ENCODE results near the gene SRGAP2B. TPM values are rescaled to one million over a fixed set of nuclear protein-coding genes. Genes with fewer than 3 reads are reported as not detected.

The SRGAP2B gene
- total RNA-seq: 64.3 and 66.3 TPM in 2 replicates

DNA sequence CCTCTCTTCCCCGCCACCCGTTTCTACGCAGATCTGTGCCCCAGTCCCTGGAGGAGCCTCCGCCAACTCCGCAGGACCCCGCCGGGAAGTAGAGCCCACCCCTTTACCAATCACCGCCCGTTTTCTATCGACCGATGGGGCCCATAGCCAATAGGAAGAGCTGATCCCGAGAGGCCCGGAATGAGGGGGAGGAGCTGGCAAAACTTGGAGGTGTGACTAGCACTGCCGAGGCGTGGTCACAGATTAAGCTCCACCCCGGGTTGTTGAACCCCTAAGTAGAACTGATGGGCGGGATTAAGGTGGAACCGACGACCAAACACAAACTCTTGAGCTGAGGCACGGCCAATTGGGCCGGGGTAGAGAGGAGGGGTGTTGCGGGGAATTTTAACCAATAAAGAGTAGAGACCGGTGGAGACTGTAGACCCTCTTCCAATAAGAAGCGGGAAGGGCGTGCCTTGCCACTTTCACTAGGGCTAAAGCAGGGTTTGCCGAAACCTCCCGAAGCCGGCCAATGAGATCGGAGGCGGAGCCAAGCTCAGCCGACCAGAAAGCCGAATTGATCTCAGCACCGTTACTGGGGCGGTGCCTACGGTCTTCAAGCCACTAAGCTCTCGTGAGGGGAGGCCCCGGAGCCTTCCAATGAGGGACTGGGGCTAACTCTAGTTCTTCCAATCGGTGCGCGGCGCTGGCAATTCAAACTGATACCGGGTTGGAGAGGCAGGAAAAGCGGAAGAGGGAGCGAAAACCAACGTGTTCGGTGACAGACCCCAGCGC is at the start of gene SRGAP2B, which contains the start of gene FAM72D:
TSS of gene SRGAP2B (minus strand) at position 45 of the 774 bp plus-strand sequence. CDS start 2,427 bp downstream, outside the sequence.
TSS of gene FAM72D (plus strand) at position 691 of the 774 bp plus-strand sequence. CDS start 874 bp downstream, outside the sequence.

Small RNAs within 50 kb of the gene (small RNA-seq; reads per million reads assigned to genes)
- not detected for gene AC242498.1

Other genes starting within 250 kb of the SRGAP2B start
- 0.65 and 0.86 TPM in 2 replicates for gene FAM72D, start 646 bp upstream of the SRGAP2B start, total RNA-seq
- gene PPIAL4D, start 146.8 kb upstream of the SRGAP2B start, total RNA-seq: not detected in 2 replicates

All from vein endothelial cell (primary cell).